Measurements from ENCODE around the gene MARF1. TPM values are rescaled to one million over a fixed set of nuclear protein-coding genes. Genes with fewer than 3 reads are reported as not detected.

Gene MARF1
- polyA plus RNA-seq, 3 donors: 5.7 to 39.9 (median 9.8) TPM

- H3K79me2 ChIP-seq (ENCODE audit: insufficient read depth, low read length): peaks cover 4% of the 10 kb centered on the region
- no peak overlapping the region for H3K4me3 ChIP-seq (replicated peaks in 1 of 3; ENCODE audit: low read depth in 2 of 3, low read length in 3 of 3)
- peaks cover 94 to 100% of the 10 kb centered on the region in 2 donors for H3K36me3 ChIP-seq (replicated peaks in 1 of 2; ENCODE audit: control insufficient read depth in 1 of 2, insufficient read depth in 2 of 2, low read length in 2 of 2)
- intact Hi-C loops (cut with micrococcal nuclease): no loop called here
- H4K20me1 ChIP-seq (ENCODE audit: insufficient read depth, low read length): no peaks in the 10 kb centered on the region
- H3K9me3 Mint-ChIP-seq: peaks cover 0 to 1% (median 0%) of the 10 kb centered on the region in 7 donors
- H3K4me1 ChIP-seq (ENCODE audit: control insufficient read depth in 1 of 2, insufficient read depth in 2 of 2, low read length in 2 of 2): peaks cover 17 to 23% of the 10 kb centered on the region in 2 donors
- H3K4me2 ChIP-seq (replicated peaks; ENCODE audit: extremely low read depth, low read length, poor library complexity, severe bottlenecking): no peak overlapping the region
- H3K27ac Mint-ChIP-seq: peak overlapping the region; percentile 70 to 96 (median 92)
- H3K27me3 ChIP-seq (ENCODE audit: control insufficient read depth in 2 of 2, insufficient read depth in 2 of 2, low read length in 2 of 2): no peaks in the 10 kb centered on the region
- H3K9ac ChIP-seq (ENCODE audit: insufficient read depth, low read length, poor library complexity, severe bottlenecking): no peak overlapping the region
- H2AFZ ChIP-seq (ENCODE audit: insufficient read depth, low read depth, low read length, poor library complexity, severe bottlenecking): no peak overlapping the region
- no peaks in the 10 kb centered on the region for H3K27me3 Mint-ChIP-seq (ENCODE audit: low read depth in 3 of 3)
- peaks cover 94 to 99% of the 10 kb centered on the region in 2 donors for H3K36me3 Mint-ChIP-seq
- H3K9me3 ChIP-seq (replicated peaks in 1 of 2; ENCODE audit: control insufficient read depth in 1 of 2, insufficient read depth in 1 of 2, low read length in 2 of 2): no peaks in the 10 kb centered on the region
- H3K4me3 Mint-ChIP-seq: no peak overlapping the region
- TF ChIP-seq CTCF (IDR thresholded peaks at IDR 0.05): no peak
- no peak for DNase-seq
- WGBS (ENCODE audit: insufficient coverage): 96% methylated on average over 4 of the region's 5 CpGs
- H3K27ac ChIP-seq (ENCODE audit: low read depth in 1 of 2, low read length in 2 of 2): peak overlapping the region in 1 of 2 donors; percentile 84
- H3K4me1 Mint-ChIP-seq: peaks cover 23% of the 10 kb centered on the region
These were observed 36.3 kb downstream of the MARF1 start for GRCh38 chr16:15606518-15607220.

- Histone ChIP-seq H3K27ac (ENCODE audit: low read depth in 1 of 2, low read length in 2 of 2) (peak overlapping the region in 1 of 2 donors; percentile 84), H3K36me3 (replicated peaks in 1 of 2; ENCODE audit: control insufficient read depth in 1 of 2, insufficient read depth in 2 of 2, low read length in 2 of 2) (peaks cover 96 to 100% of the 10 kb centered on the region in 2 donors), H3K4me1 (ENCODE audit: control insufficient read depth in 1 of 2, insufficient read depth in 2 of 2, low read length in 2 of 2) (peaks cover 23 to 30% of the 10 kb centered on the region in 2 donors), H3K79me2 (ENCODE audit: insufficient read depth, low read length) (peaks cover 4% of the 10 kb centered on the region), H3K4me3 (replicated peaks in 1 of 3; ENCODE audit: low read depth in 2 of 3, low read length in 3 of 3) (no peak overlapping the region), H2AFZ (ENCODE audit: insufficient read depth, low read depth, low read length, poor library complexity, severe bottlenecking) (no peak overlapping the region), H3K4me2 (replicated peaks; ENCODE audit: extremely low read depth, low read length, poor library complexity, severe bottlenecking) (no peak overlapping the region), H3K9me3 (replicated peaks in 1 of 2; ENCODE audit: control insufficient read depth in 1 of 2, insufficient read depth in 1 of 2, low read length in 2 of 2) (no peaks in the 10 kb centered on the region), H4K20me1 (ENCODE audit: insufficient read depth, low read length) (no peaks in the 10 kb centered on the region), H3K27me3 (ENCODE audit: control insufficient read depth in 2 of 2, insufficient read depth in 2 of 2, low read length in 2 of 2) (no peaks in the 10 kb centered on the region), H3K9ac (ENCODE audit: insufficient read depth, low read length, poor library complexity, severe bottlenecking) (no peak overlapping the region)
- intact Hi-C loops (cut with micrococcal nuclease): no loop called here
- Mint-ChIP-seq H3K4me1 (peaks cover 29% of the 10 kb centered on the region), H3K27me3 (ENCODE audit: low read depth in 3 of 3) (no peaks in the 10 kb centered on the region), H3K4me3 (no peak overlapping the region), H3K27ac (peak overlapping the region in 6 of 7 donors; percentile 35 to 96 (median 90)), H3K9me3 (peaks cover 0 to 1% (median 0%) of the 10 kb centered on the region in 7 donors), H3K36me3 (peaks cover 95 to 99% of the 10 kb centered on the region in 2 donors)
- no peak for DNase-seq
- TF ChIP-seq CTCF (IDR thresholded peaks at IDR 0.05): no peak
- 98% methylated on average over 13 of the region's 13 CpGs for WGBS (ENCODE audit: insufficient coverage)
These were observed 37.0 kb downstream of the MARF1 start for GRCh38 chr16:15605839-15606517.
